ENCODE data around the gene MCOLN2.

DNA sequence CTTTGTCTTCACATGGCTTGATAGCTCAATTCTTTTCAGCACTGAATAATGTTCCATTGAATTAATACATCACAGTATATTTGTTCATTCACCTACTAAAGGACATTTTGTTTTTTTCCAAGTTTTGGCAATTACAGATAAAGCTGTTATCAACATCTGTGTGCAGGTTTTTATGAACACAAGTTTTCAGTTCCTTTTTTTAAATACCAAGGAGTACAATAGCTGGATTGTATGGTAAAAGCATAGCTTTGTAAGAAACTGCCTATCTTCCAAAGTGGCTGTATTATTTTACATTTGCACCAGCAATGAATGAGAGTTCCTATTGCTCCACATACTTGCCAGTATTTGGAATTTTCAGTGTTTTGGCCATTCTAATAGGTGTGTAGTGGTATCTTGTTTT lies 4.8 kb upstream of the MCOLN2 start:
- TF ChIP-seq SMC3 (IDR thresholded peaks at IDR 0.05; ENCODE audit: low read depth, low read length) (no peak), RAD21 (IDR thresholded peaks at IDR 0.05; ENCODE audit: low read length) (no peak)
- TF ChIP-seq, protein P1, sequence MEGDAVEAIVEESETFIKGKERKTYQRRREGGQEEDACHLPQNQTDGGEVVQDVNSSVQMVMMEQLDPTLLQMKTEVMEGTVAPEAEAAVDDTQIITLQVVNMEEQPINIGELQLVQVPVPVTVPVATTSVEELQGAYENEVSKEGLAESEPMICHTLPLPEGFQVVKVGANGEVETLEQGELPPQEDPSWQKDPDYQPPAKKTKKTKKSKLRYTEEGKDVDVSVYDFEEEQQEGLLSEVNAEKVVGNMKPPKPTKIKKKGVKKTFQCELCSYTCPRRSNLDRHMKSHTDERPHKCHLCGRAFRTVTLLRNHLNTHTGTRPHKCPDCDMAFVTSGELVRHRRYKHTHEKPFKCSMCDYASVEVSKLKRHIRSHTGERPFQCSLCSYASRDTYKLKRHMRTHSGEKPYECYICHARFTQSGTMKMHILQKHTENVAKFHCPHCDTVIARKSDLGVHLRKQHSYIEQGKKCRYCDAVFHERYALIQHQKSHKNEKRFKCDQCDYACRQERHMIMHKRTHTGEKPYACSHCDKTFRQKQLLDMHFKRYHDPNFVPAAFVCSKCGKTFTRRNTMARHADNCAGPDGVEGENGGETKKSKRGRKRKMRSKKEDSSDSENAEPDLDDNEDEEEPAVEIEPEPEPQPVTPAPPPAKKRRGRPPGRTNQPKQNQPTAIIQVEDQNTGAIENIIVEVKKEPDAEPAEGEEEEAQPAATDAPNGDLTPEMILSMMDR (conservative IDR thresholded peaks at IDR 0.05; ENCODE audit: low read depth, low read length) = no peak

Data from IMR-90 (cell line).